ENCODE measurements around the gene TMC1.

DNA sequence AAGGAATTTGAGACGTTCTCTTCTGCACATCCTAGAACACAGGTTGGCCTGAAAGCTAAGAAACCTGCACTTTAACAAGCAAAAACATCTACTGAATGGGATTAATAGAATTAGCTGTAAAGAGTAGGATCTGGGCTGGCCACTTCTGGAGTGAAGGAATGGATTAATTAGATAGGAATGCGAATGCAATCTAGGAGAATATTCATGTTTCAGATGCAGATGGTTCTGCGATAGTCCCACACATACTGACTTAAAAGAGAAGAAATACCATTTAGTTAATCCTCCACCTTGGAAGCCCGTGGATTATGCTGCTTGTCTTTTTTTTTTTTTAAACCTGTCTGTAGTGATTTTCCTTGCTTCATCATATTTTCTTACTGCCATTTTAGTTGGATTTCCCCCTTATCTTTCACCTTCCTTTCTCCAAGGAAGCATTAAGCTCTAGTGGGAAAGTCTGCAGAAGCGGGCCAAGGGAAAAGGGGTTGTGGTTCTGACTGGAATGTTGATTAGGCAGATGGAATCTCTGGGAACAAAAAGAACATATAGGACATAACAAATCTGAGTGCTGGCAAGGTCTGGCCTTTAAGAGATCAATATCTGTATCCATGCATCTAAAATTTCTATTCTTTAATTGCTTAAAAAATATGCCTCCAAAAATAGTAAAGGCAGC, 279.1 kb downstream of the TMC1 start:
- TF ChIP-seq, protein P1, sequence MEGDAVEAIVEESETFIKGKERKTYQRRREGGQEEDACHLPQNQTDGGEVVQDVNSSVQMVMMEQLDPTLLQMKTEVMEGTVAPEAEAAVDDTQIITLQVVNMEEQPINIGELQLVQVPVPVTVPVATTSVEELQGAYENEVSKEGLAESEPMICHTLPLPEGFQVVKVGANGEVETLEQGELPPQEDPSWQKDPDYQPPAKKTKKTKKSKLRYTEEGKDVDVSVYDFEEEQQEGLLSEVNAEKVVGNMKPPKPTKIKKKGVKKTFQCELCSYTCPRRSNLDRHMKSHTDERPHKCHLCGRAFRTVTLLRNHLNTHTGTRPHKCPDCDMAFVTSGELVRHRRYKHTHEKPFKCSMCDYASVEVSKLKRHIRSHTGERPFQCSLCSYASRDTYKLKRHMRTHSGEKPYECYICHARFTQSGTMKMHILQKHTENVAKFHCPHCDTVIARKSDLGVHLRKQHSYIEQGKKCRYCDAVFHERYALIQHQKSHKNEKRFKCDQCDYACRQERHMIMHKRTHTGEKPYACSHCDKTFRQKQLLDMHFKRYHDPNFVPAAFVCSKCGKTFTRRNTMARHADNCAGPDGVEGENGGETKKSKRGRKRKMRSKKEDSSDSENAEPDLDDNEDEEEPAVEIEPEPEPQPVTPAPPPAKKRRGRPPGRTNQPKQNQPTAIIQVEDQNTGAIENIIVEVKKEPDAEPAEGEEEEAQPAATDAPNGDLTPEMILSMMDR (IDR thresholded peaks at IDR 0.05; ENCODE audit: borderline replicate concordance, extremely low read depth, low read length, poor library complexity, severe bottlenecking), result no peak
- TF ChIP-seq EZH2 (IDR thresholded peaks at IDR 0.05; ENCODE audit: borderline replicate concordance, low read depth, low read length, severe bottlenecking), result no peak
